Limb (tissue), 2 donors: ENCODE measurements around the gene CDC42SE2.

Source experiments
- DNase-seq, 2 donors: peaks; one replicate each; pipeline ENCODE4 v3.0.0-alpha.2; 2016; ENCODE audit errors: extremely low spot score in 2 of 2

The CDC42SE2 gene

GRCh38 chr5:131433109-131433508 is 169.3 kb downstream of the CDC42SE2 start:
- DNase-seq = no peak

DNA sequence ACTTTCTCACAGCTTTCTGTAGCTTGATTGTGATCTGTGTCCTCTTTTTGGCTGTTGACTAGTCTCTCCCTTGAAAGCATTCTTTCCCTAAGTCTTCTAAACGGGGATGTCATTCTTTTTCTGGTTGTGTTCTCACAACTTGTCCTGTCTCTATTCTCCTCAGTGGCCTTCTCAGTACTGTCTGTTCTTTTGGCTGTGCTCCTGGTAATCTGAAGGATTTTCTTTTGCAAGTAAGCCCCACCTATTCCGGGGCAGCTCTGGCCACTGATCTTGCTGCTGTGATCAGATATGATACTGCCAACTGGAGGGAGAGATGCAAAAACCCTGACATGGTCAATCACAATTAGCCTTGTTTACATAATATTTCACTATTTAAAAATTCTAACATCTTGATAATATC is 172.2 kb downstream of the CDC42SE2 start:
- DNase-seq = no peak

- no peak for DNase-seq
These were observed 177.3 kb downstream of the CDC42SE2 start for GRCh38 chr5:131441184-131441583.
